ENCODE measurements around the gene ZNF212. TPM values are rescaled to one million over a fixed set of nuclear protein-coding genes. Genes with fewer than 3 reads are reported as not detected.

The ZNF212 gene
- total and polyA plus RNA-seq, 2 donors (not counting 1 experiment from before 2014, with no cell fraction given) = 4.2 to 4.8 TPM

DNA sequence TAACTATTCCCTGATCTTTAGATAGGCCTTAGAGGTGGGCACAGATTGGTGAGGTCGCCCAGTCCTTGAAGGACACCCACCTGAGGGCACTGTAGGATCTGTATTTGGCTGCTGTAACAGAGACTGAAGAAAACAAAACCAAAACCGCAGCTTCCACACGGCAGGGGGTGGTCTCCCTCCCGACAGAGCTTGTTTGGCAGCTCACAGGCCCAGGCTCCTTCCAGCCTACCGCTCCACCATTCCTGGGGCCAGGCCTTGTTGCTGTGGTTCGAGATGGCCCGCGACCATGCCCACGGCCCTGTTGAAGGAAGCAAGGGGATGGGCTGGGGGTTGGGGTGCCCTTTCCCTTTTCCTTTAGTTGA is 53.0 kb downstream of the ZNF212 start:
- H3K4me3 ChIP-seq (replicated peaks in 1 of 4; ENCODE audit: control extremely low read depth in 1 of 4, insufficient read depth in 1 of 4, low read depth in 3 of 4, low read length in 4 of 4) = no peak overlapping the region
- no peaks in the 10 kb centered on the region for H3K79me2 ChIP-seq (ENCODE audit: control insufficient read depth, insufficient read depth, low read length)
- no peak overlapping the region for H3K9ac ChIP-seq (ENCODE audit: insufficient read depth, low read length)
- H3K4me1 ChIP-seq (ENCODE audit: control insufficient read depth, extremely low read depth, insufficient read depth, low read length) = no peaks in the 10 kb centered on the region
- no peaks in the 10 kb centered on the region for H3K27me3 ChIP-seq (ENCODE audit: control insufficient read depth, insufficient read depth, low read length)
- no peak for TF ChIP-seq EZH2 (IDR thresholded peaks at IDR 0.05; ENCODE audit: low read length, missing control alignments)
- TF ChIP-seq, protein P1, sequence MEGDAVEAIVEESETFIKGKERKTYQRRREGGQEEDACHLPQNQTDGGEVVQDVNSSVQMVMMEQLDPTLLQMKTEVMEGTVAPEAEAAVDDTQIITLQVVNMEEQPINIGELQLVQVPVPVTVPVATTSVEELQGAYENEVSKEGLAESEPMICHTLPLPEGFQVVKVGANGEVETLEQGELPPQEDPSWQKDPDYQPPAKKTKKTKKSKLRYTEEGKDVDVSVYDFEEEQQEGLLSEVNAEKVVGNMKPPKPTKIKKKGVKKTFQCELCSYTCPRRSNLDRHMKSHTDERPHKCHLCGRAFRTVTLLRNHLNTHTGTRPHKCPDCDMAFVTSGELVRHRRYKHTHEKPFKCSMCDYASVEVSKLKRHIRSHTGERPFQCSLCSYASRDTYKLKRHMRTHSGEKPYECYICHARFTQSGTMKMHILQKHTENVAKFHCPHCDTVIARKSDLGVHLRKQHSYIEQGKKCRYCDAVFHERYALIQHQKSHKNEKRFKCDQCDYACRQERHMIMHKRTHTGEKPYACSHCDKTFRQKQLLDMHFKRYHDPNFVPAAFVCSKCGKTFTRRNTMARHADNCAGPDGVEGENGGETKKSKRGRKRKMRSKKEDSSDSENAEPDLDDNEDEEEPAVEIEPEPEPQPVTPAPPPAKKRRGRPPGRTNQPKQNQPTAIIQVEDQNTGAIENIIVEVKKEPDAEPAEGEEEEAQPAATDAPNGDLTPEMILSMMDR (conservative IDR thresholded peaks at IDR 0.05 in 1 of 2, IDR thresholded peaks at IDR 0.05 in 1 of 2; ENCODE audit: low read depth in 1 of 2, low read length in 2 of 2) = no peak
- no peak overlapping the region for H3K27ac ChIP-seq (ENCODE audit: insufficient read depth, low read length)
- H2AFZ ChIP-seq (ENCODE audit: low read length) = no peak overlapping the region
- no peak overlapping the region for H3K4me2 ChIP-seq (ENCODE audit: extremely low read depth, insufficient read depth, low read length)
- no peaks in the 10 kb centered on the region for H3K9me3 ChIP-seq (ENCODE audit: control insufficient read depth, insufficient read depth, low read depth, low read length)
- H3K36me3 ChIP-seq (ENCODE audit: control insufficient read depth, insufficient read depth, low read length) = no peaks in the 10 kb centered on the region
- H4K20me1 ChIP-seq (ENCODE audit: control insufficient read depth, extremely low read depth, insufficient read depth, low read length) = no peaks in the 10 kb centered on the region
- no peak for DNase-seq (ENCODE audit: low read depth in 2 of 2)

DNA sequence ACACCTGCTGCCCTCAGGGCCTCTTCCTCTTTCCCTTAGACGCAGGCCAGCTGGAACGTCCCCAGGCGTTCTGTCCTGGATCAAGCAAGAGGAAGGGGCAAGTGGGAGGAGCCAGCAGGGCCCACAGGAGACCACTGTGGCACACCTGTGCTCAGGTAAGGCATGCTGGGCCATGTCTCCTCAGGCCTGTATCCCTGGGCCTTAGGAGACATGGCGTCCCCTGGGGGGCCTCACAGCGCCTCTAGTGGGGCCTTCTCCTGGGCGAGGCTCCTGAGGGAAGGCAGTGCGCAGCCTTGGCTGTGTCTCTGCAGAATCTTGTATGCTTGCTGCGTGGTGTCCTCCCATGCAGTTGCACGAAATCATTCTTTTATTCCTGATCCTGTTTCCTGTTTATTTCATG is 53.9 kb downstream of the ZNF212 start:
- no peak overlapping the region for H3K4me2 ChIP-seq (ENCODE audit: extremely low read depth, insufficient read depth, low read length)
- TF ChIP-seq EZH2 (IDR thresholded peaks at IDR 0.05; ENCODE audit: low read length, missing control alignments) = no peak
- TF ChIP-seq, protein P1 (conservative IDR thresholded peaks at IDR 0.05 in 1 of 2, IDR thresholded peaks at IDR 0.05 in 1 of 2; ENCODE audit: low read depth in 1 of 2, low read length in 2 of 2) = no peak
- DNase-seq (ENCODE audit: low read depth in 2 of 2) = no peak
- no peaks in the 10 kb centered on the region for H3K36me3 ChIP-seq (ENCODE audit: control insufficient read depth, insufficient read depth, low read length)
- H3K4me1 ChIP-seq (ENCODE audit: control insufficient read depth, extremely low read depth, insufficient read depth, low read length) = no peaks in the 10 kb centered on the region
- no peak overlapping the region for H2AFZ ChIP-seq (ENCODE audit: low read length)
- no peaks in the 10 kb centered on the region for H3K79me2 ChIP-seq (ENCODE audit: control insufficient read depth, insufficient read depth, low read length)
- H3K4me3 ChIP-seq (replicated peaks in 1 of 4; ENCODE audit: control extremely low read depth in 1 of 4, insufficient read depth in 1 of 4, low read depth in 3 of 4, low read length in 4 of 4) = no peak overlapping the region
- H3K9ac ChIP-seq (ENCODE audit: insufficient read depth, low read length) = no peak overlapping the region
- H3K27ac ChIP-seq (ENCODE audit: insufficient read depth, low read length) = no peak overlapping the region
- no peaks in the 10 kb centered on the region for H3K27me3 ChIP-seq (ENCODE audit: control insufficient read depth, insufficient read depth, low read length)
- no peaks in the 10 kb centered on the region for H3K9me3 ChIP-seq (ENCODE audit: control insufficient read depth, insufficient read depth, low read depth, low read length)
- no peaks in the 10 kb centered on the region for H4K20me1 ChIP-seq (ENCODE audit: control insufficient read depth, extremely low read depth, insufficient read depth, low read length)

DNA sequence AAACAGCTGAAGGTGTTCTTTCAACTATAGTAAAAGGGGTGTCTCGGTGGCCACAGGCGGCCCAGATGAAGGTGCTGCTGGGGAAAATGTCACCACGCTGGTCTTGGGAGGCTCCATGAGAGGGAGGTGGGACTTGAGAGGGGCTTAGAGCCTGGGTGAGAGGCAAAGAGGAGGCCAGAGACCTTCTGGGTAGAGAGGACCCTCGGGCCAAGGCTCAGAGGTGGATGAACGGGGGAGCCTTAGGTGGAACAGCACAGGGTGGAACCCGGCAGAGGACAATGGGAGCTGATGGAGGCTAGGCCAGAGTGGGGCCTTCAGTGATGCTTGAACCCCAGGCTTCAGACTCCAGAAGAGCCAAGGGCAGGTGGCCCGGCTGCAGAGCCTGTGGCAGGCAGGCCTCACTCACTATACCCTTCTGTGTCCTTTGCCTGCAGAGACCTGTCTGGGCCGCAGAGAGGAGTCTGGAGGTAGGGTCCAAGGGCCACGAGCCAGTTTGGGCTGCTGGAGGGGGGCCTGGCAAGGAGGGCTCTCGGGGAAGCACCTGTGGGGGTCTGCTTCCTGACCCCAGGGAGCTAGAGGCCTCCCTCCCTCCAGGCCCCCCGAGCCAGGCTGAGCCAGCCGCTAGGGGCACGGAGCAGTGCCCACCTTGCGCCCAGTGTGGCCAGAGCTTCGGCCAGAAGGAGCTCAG is 54.6 kb downstream of the ZNF212 start:
- no peaks in the 10 kb centered on the region for H4K20me1 ChIP-seq (ENCODE audit: control insufficient read depth, extremely low read depth, insufficient read depth, low read length)
- no peaks in the 10 kb centered on the region for H3K4me1 ChIP-seq (ENCODE audit: control insufficient read depth, extremely low read depth, insufficient read depth, low read length)
- H3K9ac ChIP-seq (ENCODE audit: insufficient read depth, low read length) = no peak overlapping the region
- H2AFZ ChIP-seq (ENCODE audit: low read length) = no peak overlapping the region
- no peaks in the 10 kb centered on the region for H3K36me3 ChIP-seq (ENCODE audit: control insufficient read depth, insufficient read depth, low read length)
- H3K4me3 ChIP-seq (replicated peaks in 1 of 4; ENCODE audit: control extremely low read depth in 1 of 4, insufficient read depth in 1 of 4, low read depth in 3 of 4, low read length in 4 of 4) = no peak overlapping the region
- no peak for DNase-seq (ENCODE audit: low read depth in 2 of 2)
- no peak overlapping the region for H3K27ac ChIP-seq (ENCODE audit: insufficient read depth, low read length)
- H3K9me3 ChIP-seq (ENCODE audit: control insufficient read depth, insufficient read depth, low read depth, low read length) = no peaks in the 10 kb centered on the region
- no peaks in the 10 kb centered on the region for H3K27me3 ChIP-seq (ENCODE audit: control insufficient read depth, insufficient read depth, low read length)
- H3K4me2 ChIP-seq (ENCODE audit: extremely low read depth, insufficient read depth, low read length) = no peak overlapping the region
- H3K79me2 ChIP-seq (ENCODE audit: control insufficient read depth, insufficient read depth, low read length) = no peaks in the 10 kb centered on the region
- TF ChIP-seq, protein P1 (conservative IDR thresholded peaks at IDR 0.05 in 1 of 2, IDR thresholded peaks at IDR 0.05 in 1 of 2; ENCODE audit: low read depth in 1 of 2, low read length in 2 of 2) = no peak
- no peak for TF ChIP-seq EZH2 (IDR thresholded peaks at IDR 0.05; ENCODE audit: low read length, missing control alignments)

Data from fibroblast of lung (primary cell).